T follicular helper cell (primary cell): ENCODE measurements around the gene C11orf21.

Experiments
- DNase-seq: peaks from one replicate; pipeline ENCODE4 v3.0.0-alpha.2; 2020; ENCODE audit warnings: low read depth

C11orf21 gene

GRCh38 chr11:2271327-2272227, 30.1 kb downstream of the C11orf21 start:
- DNase-seq, result no peak

GRCh38 chr11:2271077-2271326, 30.7 kb downstream of the C11orf21 start:
- DNase-seq, result no peak

- no peak for DNase-seq
Measured at GRCh38 chr11:2270322-2271076, 31.2 kb downstream of the C11orf21 start, which contains the start of gene ASCL2. TSS of gene ASCL2 (minus strand) at chr11:2270588. CDS start at chr11:2270332, 256 bp downstream.

GRCh38 chr11:2269601-2270321, 32.0 kb downstream of the C11orf21 start:
- no peak for DNase-seq

- no peak for DNase-seq
Measured at GRCh38 chr11:2268729-2269600, 32.8 kb downstream of the C11orf21 start.

- DNase-seq, result no peak
Measured at GRCh38 chr11:2267851-2268728, 33.6 kb downstream of the C11orf21 start.

- no peak for DNase-seq
Measured at GRCh38 chr11:2267306-2267850, 34.3 kb downstream of the C11orf21 start.

- DNase-seq, result no peak
Measured at GRCh38 chr11:2266586-2267305, 35.0 kb downstream of the C11orf21 start.

- no peak for DNase-seq
Measured at GRCh38 chr11:2265854-2266585, 35.7 kb downstream of the C11orf21 start.

GRCh38 chr11:2265396-2265795, 36.3 kb downstream of the C11orf21 start:
- DNase-seq, result no peak

- DNase-seq, result no peak
Measured at GRCh38 chr11:2264366-2265053, 37.2 kb downstream of the C11orf21 start.

GRCh38 chr11:2263724-2264360, 37.9 kb downstream of the C11orf21 start:
- no peak for DNase-seq

- DNase-seq, result no peak
Measured at GRCh38 chr11:2263071-2263565, 38.6 kb downstream of the C11orf21 start.

GRCh38 chr11:2262301-2263070, 39.2 kb downstream of the C11orf21 start:
- DNase-seq, result no peak

GRCh38 chr11:2261436-2262230, 40.1 kb downstream of the C11orf21 start:
- DNase-seq, result no peak
